HG03045 (cell line): ENCODE data around the gene DNAJB8.

Source experiments
- ATAC-seq: cut with Tn5 transposase; IDR thresholded peaks from one replicate; pipeline ENCODE4 v1.9.1; 2021; ENCODE audit warnings: mild to moderate bottlenecking, moderate library complexity; ENCODE audit not compliant: unreplicated experiment

DNAJB8 gene

DNA sequence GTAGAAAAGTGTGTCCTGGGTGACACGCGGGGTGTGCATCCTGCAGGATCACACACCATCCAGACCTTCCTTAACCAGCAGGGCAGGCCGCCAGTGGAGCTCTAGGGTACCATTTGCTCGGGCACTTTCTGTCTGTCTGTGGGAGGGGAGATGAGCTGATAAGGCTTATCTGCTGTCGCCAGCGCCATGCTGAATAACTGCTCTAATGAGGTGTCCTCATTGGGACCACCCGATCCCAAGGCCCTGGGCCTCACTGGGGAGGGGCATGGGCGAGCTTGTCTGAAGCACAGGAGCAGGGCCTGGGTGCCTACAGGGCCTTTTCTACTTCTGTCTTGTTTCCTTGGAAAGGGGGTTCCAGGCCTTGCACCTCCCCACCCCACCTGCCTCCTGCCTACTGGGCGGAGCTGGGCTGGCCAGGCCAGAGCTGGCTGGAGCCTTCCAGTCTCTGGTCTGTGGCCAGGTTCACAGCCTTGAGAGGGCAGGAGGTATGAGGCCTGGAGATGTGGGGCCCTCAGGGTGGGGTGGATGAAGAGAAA is 28.8 kb upstream of the DNAJB8 start:
- ATAC-seq: no peak

- ATAC-seq: no peak
Measured at GRCh38 chr3:128494367-128494650, 27.6 kb upstream of the DNAJB8 start.

GRCh38 chr3:128493570-128494366 is 27.1 kb upstream of the DNAJB8 start:
- ATAC-seq: no peak

DNA sequence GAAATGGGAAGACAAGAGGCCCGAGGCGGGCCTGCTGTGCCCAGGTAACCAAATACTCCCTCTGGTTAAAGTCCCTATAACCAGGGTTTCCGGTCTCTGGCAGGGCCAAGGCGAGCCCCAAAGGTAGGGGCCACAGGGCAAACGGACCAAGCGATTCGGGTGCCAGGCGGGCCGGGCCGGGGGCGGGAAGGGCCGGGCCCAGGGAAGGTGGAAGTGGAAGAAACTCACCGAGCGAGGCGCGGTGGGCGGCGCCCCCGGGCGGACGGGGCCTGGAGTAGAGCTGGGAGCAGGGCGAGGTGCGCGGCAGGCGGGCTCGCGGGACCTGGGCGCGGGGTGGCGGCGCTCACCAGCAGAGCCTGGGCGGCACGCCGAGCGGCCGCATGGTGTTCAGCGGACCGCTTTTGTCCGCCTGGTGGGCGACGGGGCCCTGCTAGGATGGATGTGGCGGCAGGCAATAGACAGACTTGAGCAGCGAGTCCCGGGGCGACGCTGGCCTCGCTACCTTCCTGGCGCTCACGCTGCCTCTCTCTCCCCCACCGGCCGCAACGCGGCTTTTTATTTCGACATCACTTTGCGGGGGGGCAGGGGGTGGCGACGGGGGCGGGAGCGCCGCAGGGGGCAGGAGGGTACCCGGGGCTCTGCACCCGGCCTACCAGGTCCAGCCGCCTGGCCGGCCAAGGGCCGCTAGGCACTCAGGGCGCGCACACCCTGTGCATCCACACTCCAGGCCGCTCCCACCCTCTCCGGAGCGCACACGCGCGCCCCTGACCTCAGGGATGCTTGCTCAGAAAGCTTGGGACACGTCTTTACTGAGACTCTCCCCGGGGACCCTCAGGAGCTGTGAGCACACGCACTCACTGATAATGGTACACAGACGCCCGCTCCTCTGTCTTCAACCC is 26.2 kb upstream of the DNAJB8 start, which contains the start of gene GATA2:
GATA2 (minus strand) TSS at position 531 of the 899 bp plus-strand sequence. CDS start 6,170 bp downstream, outside the sequence.
- no peak for ATAC-seq

DNA sequence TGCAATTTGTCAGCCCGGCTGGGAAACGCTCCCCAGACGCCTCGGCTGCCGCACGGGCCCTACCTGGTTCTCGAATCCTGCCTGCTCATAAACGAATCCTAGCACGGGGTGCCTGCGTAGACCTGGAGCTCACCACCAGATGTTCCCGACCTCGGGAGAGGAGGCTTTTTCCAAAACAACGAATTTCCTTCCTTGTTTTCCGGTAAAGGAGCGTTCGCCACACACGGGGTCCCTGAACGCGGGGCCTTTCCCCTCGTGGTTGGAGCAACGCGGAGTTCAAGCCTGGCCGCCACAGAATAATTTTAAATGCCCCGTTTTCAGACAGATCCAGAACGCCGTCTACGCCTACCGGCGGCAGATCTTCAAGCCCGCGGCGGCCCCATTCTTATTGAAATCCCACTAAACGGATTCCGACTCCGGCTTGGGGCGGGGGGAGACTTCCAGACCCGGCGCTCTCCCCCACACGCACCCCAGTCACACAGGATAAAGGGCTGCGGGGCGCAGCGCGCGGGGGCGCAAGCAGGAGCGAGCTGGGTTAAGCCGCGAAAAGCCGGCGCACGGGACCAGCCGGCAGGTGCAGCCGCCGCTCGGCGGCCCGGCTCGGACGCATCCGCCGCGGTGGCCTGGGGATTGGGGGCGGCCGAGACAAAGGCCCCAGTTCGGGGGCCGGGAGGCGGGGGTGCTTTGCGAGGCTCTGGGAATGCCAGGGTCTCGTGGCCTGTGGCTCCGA is 25.4 kb upstream of the DNAJB8 start:
- ATAC-seq: no peak

- no peak for ATAC-seq
Measured at GRCh38 chr3:128491691-128491940, 24.9 kb upstream of the DNAJB8 start.

DNA sequence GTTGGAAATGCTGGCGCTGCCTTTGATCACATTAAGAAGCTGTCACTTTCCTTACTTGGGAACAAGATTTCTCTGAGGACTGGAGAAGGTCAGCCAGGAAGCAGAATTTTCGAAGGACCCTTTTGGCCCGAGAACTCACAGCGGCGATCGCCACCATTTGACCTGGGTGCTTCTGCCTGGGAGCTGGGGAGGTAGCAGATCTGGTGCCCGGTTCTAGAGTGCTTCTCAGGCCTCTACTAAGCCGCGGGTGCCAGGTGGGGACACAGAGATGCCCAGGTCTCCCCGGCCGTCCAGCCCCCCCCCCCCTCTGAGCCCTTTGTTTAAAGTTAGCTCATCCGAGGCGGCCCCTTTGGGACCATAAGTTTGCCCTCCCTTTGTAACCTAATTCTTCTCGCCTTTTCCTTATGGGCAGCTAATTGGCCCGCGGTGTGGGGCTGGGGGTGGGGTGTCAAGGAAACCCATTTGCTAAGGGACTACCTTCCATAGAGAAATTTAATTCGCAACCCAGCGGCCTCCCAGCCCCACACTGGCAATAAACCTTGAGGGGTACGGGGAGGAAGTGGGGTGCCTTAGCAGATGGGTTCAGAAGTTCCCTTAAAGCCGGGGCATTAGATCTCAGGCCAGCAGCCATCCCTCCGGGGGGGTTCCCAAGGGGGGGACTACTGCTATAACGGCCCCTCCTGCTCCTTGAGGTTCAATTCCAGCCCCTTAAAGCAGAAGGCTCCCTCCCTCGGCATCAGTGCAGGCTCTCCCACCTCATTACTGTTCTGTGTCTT is 24.4 kb upstream of the DNAJB8 start:
- ATAC-seq: no peak

GRCh38 chr3:128490650-128490914 is 23.9 kb upstream of the DNAJB8 start:
- ATAC-seq: no peak

- no peak for ATAC-seq
Measured at GRCh38 chr3:128489927-128490649, 23.4 kb upstream of the DNAJB8 start.

DNA sequence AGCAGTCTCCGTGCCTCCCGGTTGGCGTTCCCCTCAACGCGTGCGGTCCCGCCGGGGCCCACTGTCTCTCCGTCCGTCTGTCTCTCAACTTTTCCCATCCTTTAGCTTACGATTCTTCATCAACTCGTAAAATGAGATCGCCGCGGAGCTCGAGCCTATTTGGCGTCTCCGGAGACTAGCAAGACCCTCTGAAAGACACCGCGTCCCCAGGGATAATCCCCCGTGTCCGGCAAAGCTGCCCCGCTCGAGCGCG is 22.9 kb upstream of the DNAJB8 start:
- ATAC-seq: no peak

GRCh38 chr3:128488991-128489673 is 22.4 kb upstream of the DNAJB8 start:
- ATAC-seq: no peak

DNA sequence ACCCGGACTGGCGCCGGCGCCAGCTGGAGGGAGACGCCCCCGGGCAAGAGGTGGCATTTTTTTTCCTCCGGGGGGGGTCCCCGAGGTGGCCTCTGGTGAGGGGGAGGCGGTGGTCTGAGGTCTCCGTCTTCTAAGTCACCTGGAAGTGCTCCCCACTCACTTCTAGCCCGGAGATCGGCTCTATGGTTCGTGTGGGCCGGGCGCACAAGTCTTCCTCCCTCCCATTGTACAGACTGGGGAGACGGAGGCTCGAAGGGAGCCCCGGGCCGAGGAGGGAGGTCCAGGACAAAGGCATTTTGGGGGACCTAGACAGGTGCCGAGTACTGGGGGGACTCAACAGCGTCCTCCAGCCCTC is 21.9 kb upstream of the DNAJB8 start:
- no peak for ATAC-seq

- no peak for ATAC-seq
Measured at GRCh38 chr3:128487813-128488635, 21.3 kb upstream of the DNAJB8 start.

DNA sequence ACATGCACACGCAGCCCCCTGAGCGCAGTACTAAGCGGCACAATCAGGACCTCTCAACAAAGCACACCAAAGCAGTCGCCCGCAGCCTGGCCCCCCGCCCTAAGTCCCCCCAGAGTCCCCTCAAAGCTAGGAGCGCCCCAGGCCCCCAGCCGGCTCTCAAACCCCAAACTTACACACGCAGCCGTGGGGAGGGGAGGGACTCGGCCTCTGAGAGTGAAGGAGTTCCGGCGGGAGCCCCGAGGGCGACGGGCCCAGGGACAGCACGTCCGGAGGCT is 20.8 kb upstream of the DNAJB8 start:
- ATAC-seq: no peak

- no peak for ATAC-seq
Measured at GRCh38 chr3:128486681-128487537, 20.2 kb upstream of the DNAJB8 start.

DNA sequence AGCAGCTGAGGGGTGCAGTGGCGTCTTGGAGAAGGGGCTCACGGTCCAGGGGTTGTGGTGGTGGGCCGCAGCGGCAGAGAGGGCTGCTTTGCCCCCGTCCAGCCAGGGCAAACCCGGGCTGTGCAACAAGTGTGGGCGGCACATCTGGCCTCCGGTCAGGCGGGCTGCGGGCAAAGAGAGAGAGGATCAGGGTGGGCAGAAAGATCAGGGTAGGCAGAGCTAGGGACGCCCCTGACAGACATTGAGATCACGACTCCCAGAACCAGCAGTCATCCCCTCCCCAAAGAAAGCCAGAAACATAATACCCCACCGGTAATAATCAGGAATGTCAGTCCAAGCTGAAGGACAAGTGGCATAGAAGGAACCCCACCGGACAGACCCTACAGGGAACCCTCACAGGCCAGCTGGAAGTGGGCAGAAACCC is 19.5 kb upstream of the DNAJB8 start:
- ATAC-seq: no peak

GRCh38 chr3:128485282-128486204 is 18.9 kb upstream of the DNAJB8 start:
- ATAC-seq: no peak
